ENCODE results near the gene EXOC3. TPM values are rescaled to one million over a fixed set of nuclear protein-coding genes. Genes with fewer than 3 reads are reported as not detected.
"Not testable (repeated sequence)": the region's sequence is repeated elsewhere in the genome, so short reads cannot be mapped to it uniquely, and the experiment has no call there.

Gene EXOC3
- total RNA-seq, 1 donor from 2014 or later, result 37.3 TPM

DNA sequence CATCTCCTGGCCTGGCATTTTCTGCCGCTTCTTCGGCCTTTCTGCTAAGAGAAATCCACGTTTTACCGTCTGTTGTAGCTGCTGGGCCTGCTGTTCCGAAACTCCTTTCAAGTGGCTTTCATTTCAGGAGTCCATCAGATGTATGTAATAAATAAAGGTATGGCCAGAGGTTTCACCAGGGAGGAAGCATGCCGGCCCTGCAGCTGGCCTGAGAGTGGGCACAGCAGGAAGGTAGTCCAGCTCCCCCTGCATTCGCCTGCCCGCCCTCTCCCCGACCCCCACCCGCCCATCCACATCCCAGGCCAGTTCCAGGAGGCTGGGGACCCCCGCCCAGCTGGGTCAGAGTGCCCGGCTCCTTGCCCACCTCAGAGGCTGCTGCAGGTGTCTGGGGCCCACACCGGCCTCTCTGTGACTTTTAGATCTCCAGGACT, 46.4 kb upstream of the EXOC3 start:
- TF ChIP-seq, protein P1, sequence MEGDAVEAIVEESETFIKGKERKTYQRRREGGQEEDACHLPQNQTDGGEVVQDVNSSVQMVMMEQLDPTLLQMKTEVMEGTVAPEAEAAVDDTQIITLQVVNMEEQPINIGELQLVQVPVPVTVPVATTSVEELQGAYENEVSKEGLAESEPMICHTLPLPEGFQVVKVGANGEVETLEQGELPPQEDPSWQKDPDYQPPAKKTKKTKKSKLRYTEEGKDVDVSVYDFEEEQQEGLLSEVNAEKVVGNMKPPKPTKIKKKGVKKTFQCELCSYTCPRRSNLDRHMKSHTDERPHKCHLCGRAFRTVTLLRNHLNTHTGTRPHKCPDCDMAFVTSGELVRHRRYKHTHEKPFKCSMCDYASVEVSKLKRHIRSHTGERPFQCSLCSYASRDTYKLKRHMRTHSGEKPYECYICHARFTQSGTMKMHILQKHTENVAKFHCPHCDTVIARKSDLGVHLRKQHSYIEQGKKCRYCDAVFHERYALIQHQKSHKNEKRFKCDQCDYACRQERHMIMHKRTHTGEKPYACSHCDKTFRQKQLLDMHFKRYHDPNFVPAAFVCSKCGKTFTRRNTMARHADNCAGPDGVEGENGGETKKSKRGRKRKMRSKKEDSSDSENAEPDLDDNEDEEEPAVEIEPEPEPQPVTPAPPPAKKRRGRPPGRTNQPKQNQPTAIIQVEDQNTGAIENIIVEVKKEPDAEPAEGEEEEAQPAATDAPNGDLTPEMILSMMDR (IDR thresholded peaks at IDR 0.05; ENCODE audit: insufficient read depth, low read length, poor library complexity, severe bottlenecking), result no peak
- Histone ChIP-seq H3K36me3 (ENCODE audit: control insufficient read depth, insufficient read depth, low read length) (no peaks in the 10 kb centered on the region), H3K4me3 (ENCODE audit: low read depth, low read length) (no peak overlapping the region), H3K27me3 (ENCODE audit: control insufficient read depth, insufficient read depth, low read length) (peaks cover 2% of the 10 kb centered on the region)
- no peak for DNase-seq (ENCODE audit: low read depth)

DNA sequence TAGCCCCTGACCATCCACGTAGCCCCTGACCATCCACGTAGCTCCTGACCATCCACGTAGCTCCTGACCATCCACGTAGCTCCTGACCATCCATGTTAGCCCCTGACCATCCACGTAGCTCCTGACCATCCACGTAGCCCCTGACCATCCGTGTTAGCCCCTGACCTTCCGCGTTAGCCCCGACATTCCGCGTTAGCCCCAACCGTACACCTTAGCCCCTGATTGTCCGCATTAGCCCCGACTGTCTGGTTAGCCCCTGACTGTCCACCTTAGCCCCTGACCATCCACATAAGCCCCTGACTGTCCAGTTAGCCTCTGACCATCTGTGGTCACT, 44.9 kb upstream of the EXOC3 start:
- H3K36me3 ChIP-seq (ENCODE audit: control insufficient read depth, insufficient read depth, low read length); DNase-seq (ENCODE audit: low read depth); H3K4me3 ChIP-seq (ENCODE audit: low read depth, low read length); H3K27me3 ChIP-seq (ENCODE audit: control insufficient read depth, insufficient read depth, low read length): not testable (repeated sequence)

DNA sequence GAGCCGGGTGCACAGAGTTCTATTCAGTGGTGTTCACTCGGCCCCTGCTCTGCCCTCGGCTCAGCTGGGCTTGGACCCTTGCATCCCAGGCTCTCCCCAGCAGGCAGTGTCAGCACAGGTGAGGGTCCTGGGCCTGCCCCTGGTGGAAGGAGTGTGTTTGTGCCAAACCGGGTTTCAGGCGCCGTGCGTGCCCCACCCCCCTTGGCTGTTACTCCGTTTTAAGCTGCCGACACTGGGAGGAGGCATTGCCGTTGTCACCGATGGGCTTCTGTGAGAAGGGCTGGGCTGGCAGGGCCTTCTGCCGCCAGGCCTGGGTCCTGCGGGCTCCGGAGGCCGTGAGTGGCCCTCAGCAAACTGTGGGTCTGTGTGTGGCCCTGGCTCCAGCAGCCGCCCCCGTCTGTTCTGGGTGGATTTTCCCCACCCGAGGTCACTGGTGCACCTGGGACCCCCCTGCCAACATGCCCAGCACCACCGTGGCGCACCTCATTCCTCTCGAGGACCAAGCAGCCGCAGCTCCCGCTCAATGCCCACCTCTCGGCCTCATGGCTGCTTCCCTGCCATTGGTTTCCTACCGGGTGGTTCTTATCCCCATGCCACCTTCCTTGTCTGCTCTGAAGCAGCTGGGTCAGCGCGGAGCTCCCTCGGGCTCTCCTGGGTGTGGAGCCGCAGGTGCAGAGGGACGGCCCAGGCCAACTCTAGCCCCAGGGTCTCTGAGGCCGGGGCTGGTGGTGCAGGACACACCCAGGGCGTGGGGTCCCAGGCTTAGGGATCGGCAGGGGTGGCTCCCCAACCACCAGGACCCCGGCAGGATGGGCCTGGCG, 44.3 kb upstream of the EXOC3 start:
- TF ChIP-seq, protein P1 (IDR thresholded peaks at IDR 0.05; ENCODE audit: insufficient read depth, low read length, poor library complexity, severe bottlenecking), result no peak

DNA sequence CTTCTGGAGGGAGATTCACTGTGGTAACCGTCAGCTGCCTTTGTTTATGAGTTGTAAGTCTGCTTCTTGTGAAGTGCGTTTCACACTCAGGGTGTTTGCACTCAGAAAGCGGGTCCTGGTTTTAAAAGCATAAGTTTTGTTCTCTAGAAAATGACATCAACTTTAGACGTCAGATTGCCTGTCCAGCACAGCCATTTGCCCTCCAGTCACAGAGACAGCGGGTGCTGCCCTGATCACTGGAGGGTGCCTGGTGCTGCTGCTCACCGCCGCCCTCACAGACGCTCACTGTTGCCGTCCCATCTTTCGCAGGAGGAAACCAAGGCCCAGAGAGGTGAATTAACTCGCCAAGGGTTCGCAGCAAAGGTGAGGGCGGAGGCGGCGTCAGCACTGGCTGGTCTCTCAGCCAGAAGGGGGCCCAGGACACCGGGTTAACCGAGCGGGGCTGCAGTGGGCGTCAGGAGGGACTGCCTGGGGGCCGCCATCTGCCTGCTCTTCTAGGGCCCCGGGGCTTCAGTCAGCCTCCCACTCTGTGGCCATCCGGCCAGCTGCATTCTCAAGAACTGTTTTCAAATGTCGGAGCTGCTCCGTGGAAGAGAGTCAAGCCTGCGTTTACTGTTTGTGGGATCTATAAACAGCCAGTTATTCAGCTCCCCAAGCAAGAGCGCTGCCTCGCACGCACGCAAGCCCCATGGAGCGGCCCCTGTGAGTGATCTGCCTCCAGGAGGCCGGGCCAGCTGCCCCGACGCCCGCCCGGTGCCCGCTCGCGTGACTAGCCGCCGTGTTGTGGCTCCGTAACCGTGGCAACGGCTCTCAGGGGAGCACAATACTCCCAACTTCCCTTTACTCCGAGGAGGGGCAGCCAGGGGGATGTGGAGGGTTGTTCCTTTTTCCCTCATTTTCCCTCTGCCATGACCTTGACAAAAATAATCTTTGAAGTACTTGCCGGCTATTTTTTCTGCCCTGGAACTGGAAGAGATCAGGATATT, 43.4 kb upstream of the EXOC3 start:
- Histone ChIP-seq H3K36me3 (ENCODE audit: control insufficient read depth, insufficient read depth, low read length) (no peaks in the 10 kb centered on the region), H3K27me3 (ENCODE audit: control insufficient read depth, insufficient read depth, low read length) (peaks cover 2% of the 10 kb centered on the region), H3K4me3 (ENCODE audit: low read depth, low read length) (no peak overlapping the region)
- peak; percentile 67 for DNase-seq (ENCODE audit: low read depth)
- TF ChIP-seq, protein P1 (IDR thresholded peaks at IDR 0.05; ENCODE audit: insufficient read depth, low read length, poor library complexity, severe bottlenecking), result no peak

More for the DNA sequence above, 44.3 kb upstream of the EXOC3 start:
- Histone ChIP-seq H3K36me3 (ENCODE audit: control insufficient read depth, insufficient read depth, low read length) (no peaks in the 10 kb centered on the region), H3K4me3 (ENCODE audit: low read depth, low read length) (no peak overlapping the region), H3K27me3 (ENCODE audit: control insufficient read depth, insufficient read depth, low read length) (peaks cover 2% of the 10 kb centered on the region)
- DNase-seq (ENCODE audit: low read depth), result no peak

DNA sequence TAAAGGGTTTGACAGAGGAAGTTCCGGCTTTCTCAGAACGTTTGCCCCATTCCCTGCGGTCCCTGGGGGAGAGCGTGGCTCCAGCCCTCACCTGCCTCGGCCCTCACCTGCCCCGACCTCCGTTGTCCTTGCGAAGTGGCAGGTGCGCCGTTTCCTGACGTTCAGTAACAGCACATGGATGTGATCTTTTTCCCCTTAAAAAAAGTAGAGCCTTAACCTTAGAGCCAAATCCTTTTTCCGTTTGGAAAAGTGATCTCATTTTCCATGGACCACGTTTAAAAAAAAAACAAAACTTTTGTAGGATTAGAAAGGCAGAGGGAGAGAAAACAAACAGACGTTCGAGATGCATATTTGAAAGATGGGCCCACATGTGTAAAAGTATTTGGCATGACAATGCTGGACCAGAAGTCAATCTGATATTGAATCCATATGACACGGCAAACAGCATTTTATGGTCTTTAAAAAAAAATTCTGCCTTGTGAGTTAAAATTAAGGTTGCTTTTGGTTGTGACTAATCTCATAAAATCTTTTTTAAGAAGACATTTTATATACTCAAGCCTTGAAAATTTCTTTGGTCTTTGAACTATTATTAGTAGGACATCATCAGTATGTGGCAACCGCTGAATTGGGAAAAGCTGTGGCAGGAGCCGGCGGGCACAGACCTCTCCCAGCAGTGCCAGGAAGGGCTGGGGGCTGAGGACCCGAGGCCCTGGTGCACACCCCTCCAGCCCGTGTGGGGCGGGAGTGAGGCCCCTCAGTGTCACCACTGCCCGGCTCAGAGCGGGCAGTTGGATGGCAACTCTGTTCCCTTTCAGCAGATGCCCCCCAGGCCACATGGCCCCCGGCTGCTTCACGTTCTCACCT, 42.5 kb upstream of the EXOC3 start:
- TF ChIP-seq, protein P1 (IDR thresholded peaks at IDR 0.05; ENCODE audit: insufficient read depth, low read length, poor library complexity, severe bottlenecking), result no peak
- no peak overlapping the region for H3K4me3 ChIP-seq (ENCODE audit: low read depth, low read length)
- H3K27me3 ChIP-seq (ENCODE audit: control insufficient read depth, insufficient read depth, low read length), result peaks cover 2% of the 10 kb centered on the region
- no peaks in the 10 kb centered on the region for H3K36me3 ChIP-seq (ENCODE audit: control insufficient read depth, insufficient read depth, low read length)
- no peak for DNase-seq (ENCODE audit: low read depth)
